ENCODE results near the gene TBX4. TPM values are rescaled to one million over a fixed set of nuclear protein-coding genes. Genes with fewer than 3 reads are reported as not detected.

Gene TBX4
- total RNA-seq, 4 donors from 2014 or later: not detected

GRCh38 chr17:61442136-61442775 lies 10.0 kb upstream of the TBX4 start:
- TF ChIP-seq POLR2A (IDR thresholded peaks at IDR 0.05) (no peak), EP300 (IDR thresholded peaks at IDR 0.05) (no peak), CTCF (IDR thresholded peaks at IDR 0.05) (no peak)
- peaks cover 0 to 12% (median 0%) of the 10 kb centered on the region in 4 donors for H3K9me3 ChIP-seq
- H3K27ac ChIP-seq: no peak overlapping the region
- WGBS, 2 donors: 70 to 72% methylated on average over 4 of the region's 4 CpGs
- no peaks in the 10 kb centered on the region for H3K36me3 ChIP-seq
- no peaks in the 10 kb centered on the region for H3K4me1 ChIP-seq
- peaks cover 0 to 20% of the 10 kb centered on the region in 2 donors for H3K27me3 ChIP-seq
- no peak overlapping the region for H3K4me3 ChIP-seq
- no peak for DNase-seq (ENCODE audit: low spot score in 2 of 2)

- H3K9me3 ChIP-seq: peaks cover 0 to 5% (median 0%) of the 10 kb centered on the region in 4 donors
- no peaks in the 10 kb centered on the region for H3K4me1 ChIP-seq
- no peak for TF ChIP-seq EP300 (IDR thresholded peaks at IDR 0.05)
- no peak for TF ChIP-seq CTCF (IDR thresholded peaks at IDR 0.05)
- TF ChIP-seq POLR2A (IDR thresholded peaks at IDR 0.05): no peak
- H3K27ac ChIP-seq: no peak overlapping the region
- H3K36me3 ChIP-seq: no peaks in the 10 kb centered on the region
- peaks cover 0 to 25% of the 10 kb centered on the region in 2 donors for H3K27me3 ChIP-seq
- DNase-seq (ENCODE audit: low spot score in 2 of 2): no peak
- H3K4me3 ChIP-seq: no peak overlapping the region
- 52 to 55% methylated on average over 10 to 11 of the region's 11 CpGs for WGBS, 2 donors
These were observed 9.2 kb upstream of the TBX4 start for GRCh38 chr17:61442878-61443474.

- WGBS, 2 donors: 56 to 60% methylated on average over 6 to 17 of the region's 18 CpGs
- no peak overlapping the region for H3K27ac ChIP-seq
- no peak overlapping the region for H3K4me3 ChIP-seq
- peaks cover 0 to 25% of the 10 kb centered on the region in 2 donors for H3K27me3 ChIP-seq
- peaks cover 0 to under 1% (median 0%) of the 10 kb centered on the region in 4 donors for H3K9me3 ChIP-seq
- no peak for TF ChIP-seq CTCF (IDR thresholded peaks at IDR 0.05)
- no peak for TF ChIP-seq EP300 (IDR thresholded peaks at IDR 0.05)
- TF ChIP-seq POLR2A (IDR thresholded peaks at IDR 0.05): no peak
- H3K36me3 ChIP-seq: no peaks in the 10 kb centered on the region
- H3K4me1 ChIP-seq: no peaks in the 10 kb centered on the region
- DNase-seq (ENCODE audit: low spot score in 2 of 2): no peak
These were observed 8.7 kb upstream of the TBX4 start for GRCh38 chr17:61443475-61443882.

- no peaks in the 10 kb centered on the region for H3K9me3 ChIP-seq
- no peak for DNase-seq (ENCODE audit: low spot score in 2 of 2)
- H3K36me3 ChIP-seq: no peaks in the 10 kb centered on the region
- peaks cover 0 to 25% of the 10 kb centered on the region in 2 donors for H3K27me3 ChIP-seq
- H3K4me3 ChIP-seq: no peak overlapping the region
- no peak overlapping the region for H3K27ac ChIP-seq
- no peaks in the 10 kb centered on the region for H3K4me1 ChIP-seq
- 51 to 63% methylated on average over 13 of the region's 13 CpGs for WGBS, 2 donors
- TF ChIP-seq CTCF (IDR thresholded peaks at IDR 0.05) (no peak), POLR2A (IDR thresholded peaks at IDR 0.05) (no peak), EP300 (IDR thresholded peaks at IDR 0.05) (no peak)
These were observed 8.1 kb upstream of the TBX4 start for GRCh38 chr17:61444075-61444474.

GRCh38 chr17:61444831-61445230 lies 7.4 kb upstream of the TBX4 start:
- H3K27ac ChIP-seq: no peak overlapping the region
- no peaks in the 10 kb centered on the region for H3K9me3 ChIP-seq
- H3K36me3 ChIP-seq: no peaks in the 10 kb centered on the region
- H3K4me1 ChIP-seq: no peaks in the 10 kb centered on the region
- no peak for TF ChIP-seq EP300 (IDR thresholded peaks at IDR 0.05)
- no peak for TF ChIP-seq POLR2A (IDR thresholded peaks at IDR 0.05)
- TF ChIP-seq CTCF (IDR thresholded peaks at IDR 0.05): no peak
- no peak overlapping the region for H3K4me3 ChIP-seq
- WGBS, 2 donors: 68 to 71% methylated on average over 6 of the region's 6 CpGs
- H3K27me3 ChIP-seq: peaks cover 0 to 25% of the 10 kb centered on the region in 2 donors
- DNase-seq (ENCODE audit: low spot score in 2 of 2): no peak
